Renal cortex interstitium (tissue), 11 donors: ENCODE measurements around the gene PRICKLE4. TPM values are rescaled to one million over a fixed set of nuclear protein-coding genes. Genes with fewer than 3 reads are reported as not detected.
"Not testable (repeated sequence)": the region's sequence is repeated elsewhere in the genome, so short reads cannot be mapped to it uniquely, and the experiment has no call there.

Source experiments
- DNase-seq, 11 donors: peaks; one replicate each; pipeline ENCODE4 v3.0.0-alpha.2; 2013; ENCODE audit warnings: low read depth in 9 of 11, low spot score in 4 of 11; ENCODE audit errors: extremely low read depth in 1 of 11
- polyA plus RNA-seq, 3 donors: library from polyadenylated mRNA; unstranded; fragments of 120-200 nt; gene quantifications; one replicate each; pipeline ENCODE4 v1.2.1, GENCODE V29; 2013; ENCODE audit not compliant: insufficient read length in 3 of 3

Gene PRICKLE4
- polyA plus RNA-seq, 3 donors, result 4.2 to 8.0 (median 7.2) TPM

- DNase-seq, result peak in 1 of 11 donors; percentile 25
Measured at GRCh38 chr6:41785689-41786450, 5.3 kb downstream of the PRICKLE4 start.

DNA sequence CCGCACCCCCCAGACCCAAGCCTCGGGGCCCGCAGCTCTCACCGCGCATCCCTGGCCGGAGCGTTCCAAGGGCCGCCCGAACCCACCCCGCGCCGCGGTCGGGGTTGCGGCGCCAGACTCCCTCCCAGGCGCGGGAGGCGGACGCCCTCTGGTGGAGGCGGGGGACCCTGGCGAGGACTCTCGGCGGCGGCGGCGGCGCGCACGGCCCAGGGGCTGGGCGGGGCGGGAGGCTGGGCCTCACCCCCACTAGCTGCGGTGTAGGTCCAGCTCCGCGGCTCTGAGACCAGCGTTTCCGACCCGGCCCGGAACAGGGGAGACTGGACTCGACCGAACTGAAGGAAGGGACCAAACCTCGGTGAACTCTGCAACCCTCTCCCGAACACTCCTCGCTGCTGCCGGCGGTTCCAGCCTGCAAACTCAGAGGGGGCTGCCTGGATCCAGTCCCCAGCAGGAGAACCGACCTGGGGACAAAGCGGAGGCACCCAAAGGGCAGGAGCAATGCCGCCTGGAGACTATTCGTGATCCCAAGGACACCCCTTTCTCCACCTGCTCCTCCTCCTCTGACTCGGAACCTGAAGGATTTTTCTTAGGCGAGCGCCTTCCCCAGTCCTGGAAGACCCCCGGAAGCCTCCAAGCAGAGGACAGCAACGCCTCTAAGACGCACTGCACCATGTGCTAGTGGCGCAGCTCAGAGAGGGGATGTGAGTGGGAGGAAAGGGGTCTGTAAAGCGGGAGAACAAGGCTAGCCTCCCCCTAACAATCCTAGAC is 6.1 kb downstream of the PRICKLE4 start:
- DNase-seq, result peak in 9 of 11 donors; percentile 58 to 85 (median 84)

GRCh38 chr6:41787219-41787917 is 6.8 kb downstream of the PRICKLE4 start, which contains the start of gene TOMM6:
TSS of gene TOMM6 (plus strand) at chr6:41787694. CDS start at chr6:41787698, 4 bp downstream.
- DNase-seq, result peak; percentile 86 to 96 (median 93)

- DNase-seq, result no peak
Measured at GRCh38 chr6:41789390-41789724, 8.8 kb downstream of the PRICKLE4 start.

- no peak for DNase-seq
Measured at GRCh38 chr6:41790045-41790444, 9.5 kb downstream of the PRICKLE4 start.

DNA sequence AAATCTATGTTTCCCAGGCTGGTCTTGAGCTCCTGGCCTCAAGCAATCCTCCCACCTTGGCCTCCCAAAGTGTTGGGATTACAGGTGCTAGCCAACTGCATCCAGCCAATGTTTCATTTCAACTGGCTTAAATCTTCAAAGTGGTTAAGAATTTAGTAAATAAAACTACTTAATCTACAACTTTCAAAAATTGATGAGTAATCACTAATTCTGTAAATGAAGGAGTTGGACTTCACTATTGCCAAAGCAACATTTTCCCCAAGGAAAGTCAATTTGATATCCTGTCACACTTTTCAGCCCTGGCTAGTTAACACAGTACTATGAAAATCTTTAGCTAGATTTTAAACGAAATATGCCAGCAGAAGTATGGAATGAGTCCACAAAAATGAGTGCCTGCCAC is 10.7 kb downstream of the PRICKLE4 start:
- no peak for DNase-seq

DNA sequence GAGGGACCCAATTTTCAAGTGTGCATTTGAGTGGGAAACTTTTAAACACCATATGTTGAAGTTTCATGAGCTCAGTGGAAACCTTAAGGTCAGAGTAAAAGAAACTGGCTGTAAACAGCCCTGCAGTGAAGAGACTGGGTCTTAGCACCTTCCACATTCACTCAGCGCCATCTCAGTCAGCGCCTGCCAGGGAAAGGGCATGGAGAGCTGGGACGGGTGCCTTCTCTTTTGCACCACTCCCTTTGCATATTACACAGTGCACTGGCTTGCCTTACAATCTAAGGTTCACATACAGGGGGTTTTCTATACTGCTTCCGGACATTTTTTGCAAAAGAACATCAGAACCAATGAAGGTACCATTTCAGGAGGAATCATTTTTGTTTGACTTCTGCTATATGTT is 11.4 kb downstream of the PRICKLE4 start:
- no peak for DNase-seq

GRCh38 chr6:41796474-41796873 is 15.9 kb downstream of the PRICKLE4 start:
- DNase-seq, result no peak

DNA sequence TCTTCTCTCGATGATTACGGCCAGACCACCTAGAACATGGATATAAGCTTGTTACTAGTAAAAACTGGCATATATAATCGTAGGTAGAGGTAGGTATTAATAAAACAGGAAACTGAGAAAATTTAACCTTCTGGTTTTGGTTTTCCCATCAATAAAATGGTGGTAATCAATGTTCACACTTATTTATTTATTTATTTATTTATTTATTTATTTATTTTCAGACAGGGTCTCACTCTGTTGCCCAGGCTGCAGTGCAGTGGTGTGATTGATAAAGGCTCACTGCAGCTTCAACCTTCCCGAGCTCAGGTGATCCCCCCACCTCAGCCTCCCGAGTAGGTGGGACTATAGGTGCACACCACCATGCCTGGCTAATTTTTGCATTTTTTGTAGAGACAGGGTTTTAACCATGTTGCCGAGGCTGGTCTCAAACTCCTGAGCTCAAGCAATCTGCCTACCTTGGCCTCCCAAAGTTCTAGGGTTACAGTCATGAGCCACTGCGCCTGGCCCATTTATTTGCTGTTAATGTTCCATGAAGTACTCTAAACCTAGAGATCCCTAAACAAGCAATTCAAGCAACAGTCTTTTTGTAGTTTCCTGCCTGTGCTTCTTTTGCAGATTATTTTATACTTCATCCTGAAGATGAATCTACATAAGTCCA is 18.4 kb downstream of the PRICKLE4 start:
- DNase-seq, result no peak

- DNase-seq, result no peak
Measured at GRCh38 chr6:41799559-41799911, 19.0 kb downstream of the PRICKLE4 start.

- no peak for DNase-seq
Measured at GRCh38 chr6:41801380-41801779, 20.8 kb downstream of the PRICKLE4 start.

DNA sequence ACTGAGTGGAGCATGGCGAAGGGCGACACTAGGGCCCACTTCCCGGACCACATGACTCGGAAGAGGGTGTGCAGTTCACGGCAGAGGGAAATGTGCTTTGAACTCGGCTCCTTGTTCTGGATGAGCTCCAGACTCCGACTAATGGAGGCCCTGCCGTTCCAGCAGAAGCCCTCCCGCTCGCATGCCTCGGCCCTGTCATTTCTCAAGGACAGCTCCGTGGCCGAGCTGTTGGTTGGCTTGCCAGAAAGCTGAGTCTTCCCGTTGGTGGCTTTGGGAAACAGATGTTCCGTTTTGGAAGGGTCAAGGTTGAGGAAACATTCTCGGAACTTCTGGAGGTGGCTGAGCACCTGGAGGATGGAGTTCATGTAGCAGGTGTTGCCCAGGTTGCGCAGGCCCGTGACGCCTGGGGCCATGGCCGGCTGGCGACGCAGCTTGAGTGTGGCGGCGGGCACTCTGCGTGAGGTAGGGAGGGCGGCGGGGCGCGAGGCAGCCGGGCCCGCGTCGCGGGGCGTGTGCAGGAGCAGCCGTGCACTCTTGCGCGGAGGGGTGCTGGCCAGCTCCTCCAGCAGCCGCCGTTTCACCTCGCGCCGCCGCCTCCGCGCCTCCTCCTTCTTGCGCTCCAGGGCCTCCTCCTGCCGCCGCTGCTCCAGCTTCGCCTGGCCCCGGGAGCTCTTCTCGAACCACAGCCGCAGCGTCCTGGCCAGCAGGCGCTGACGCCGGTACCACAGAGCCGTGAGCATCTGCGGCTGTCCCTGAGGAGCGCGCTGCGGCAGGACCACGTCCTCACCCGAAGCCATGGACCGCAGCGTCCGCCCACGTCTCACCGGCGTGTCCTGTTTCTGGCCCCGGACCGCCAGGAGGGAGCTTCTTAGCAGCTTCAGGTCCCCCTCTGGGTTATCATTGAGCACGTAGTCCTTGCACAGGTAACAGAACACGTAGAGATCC is 25.5 kb downstream of the PRICKLE4 start:
- DNase-seq, result no peak

GRCh38 chr6:41811095-41811494 is 30.5 kb downstream of the PRICKLE4 start:
- DNase-seq, result no peak

DNA sequence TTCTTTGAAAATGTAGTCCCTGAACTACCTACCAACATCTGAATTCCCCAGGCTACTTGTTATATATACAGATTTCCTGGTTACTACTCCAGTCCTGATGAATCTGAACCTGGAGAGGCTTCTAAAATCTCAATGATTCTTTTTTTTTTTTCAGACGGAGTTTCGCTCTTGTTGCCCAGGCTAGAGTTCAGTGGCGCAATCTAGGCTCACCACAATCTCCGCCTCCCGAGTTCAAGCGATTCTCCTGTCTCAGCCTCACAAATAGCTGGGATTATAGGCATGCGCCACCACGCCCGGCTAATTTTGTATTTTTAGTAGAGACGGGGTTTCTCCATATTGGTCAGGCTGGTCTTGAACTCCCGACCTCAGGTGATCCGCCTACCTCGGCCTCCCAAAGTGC is 31.4 kb downstream of the PRICKLE4 start:
- DNase-seq, result not testable (repeated sequence)

GRCh38 chr6:41813469-41813868 is 32.9 kb downstream of the PRICKLE4 start:
- DNase-seq, result no peak

- DNase-seq, result no peak
Measured at GRCh38 chr6:41813956-41814355, 33.4 kb downstream of the PRICKLE4 start.

GRCh38 chr6:41814629-41815028 is 34.0 kb downstream of the PRICKLE4 start:
- DNase-seq, result no peak

- no peak for DNase-seq
Measured at GRCh38 chr6:41815587-41815986, 35.0 kb downstream of the PRICKLE4 start.
